ENCODE data around the gene XKR3.

XKR3 gene

GRCh38 chr22:16781764-16782329, 43.4 kb downstream of the XKR3 start:
- TF ChIP-seq, protein P1, sequence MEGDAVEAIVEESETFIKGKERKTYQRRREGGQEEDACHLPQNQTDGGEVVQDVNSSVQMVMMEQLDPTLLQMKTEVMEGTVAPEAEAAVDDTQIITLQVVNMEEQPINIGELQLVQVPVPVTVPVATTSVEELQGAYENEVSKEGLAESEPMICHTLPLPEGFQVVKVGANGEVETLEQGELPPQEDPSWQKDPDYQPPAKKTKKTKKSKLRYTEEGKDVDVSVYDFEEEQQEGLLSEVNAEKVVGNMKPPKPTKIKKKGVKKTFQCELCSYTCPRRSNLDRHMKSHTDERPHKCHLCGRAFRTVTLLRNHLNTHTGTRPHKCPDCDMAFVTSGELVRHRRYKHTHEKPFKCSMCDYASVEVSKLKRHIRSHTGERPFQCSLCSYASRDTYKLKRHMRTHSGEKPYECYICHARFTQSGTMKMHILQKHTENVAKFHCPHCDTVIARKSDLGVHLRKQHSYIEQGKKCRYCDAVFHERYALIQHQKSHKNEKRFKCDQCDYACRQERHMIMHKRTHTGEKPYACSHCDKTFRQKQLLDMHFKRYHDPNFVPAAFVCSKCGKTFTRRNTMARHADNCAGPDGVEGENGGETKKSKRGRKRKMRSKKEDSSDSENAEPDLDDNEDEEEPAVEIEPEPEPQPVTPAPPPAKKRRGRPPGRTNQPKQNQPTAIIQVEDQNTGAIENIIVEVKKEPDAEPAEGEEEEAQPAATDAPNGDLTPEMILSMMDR (IDR thresholded peaks at IDR 0.05), result no peak

DNA sequence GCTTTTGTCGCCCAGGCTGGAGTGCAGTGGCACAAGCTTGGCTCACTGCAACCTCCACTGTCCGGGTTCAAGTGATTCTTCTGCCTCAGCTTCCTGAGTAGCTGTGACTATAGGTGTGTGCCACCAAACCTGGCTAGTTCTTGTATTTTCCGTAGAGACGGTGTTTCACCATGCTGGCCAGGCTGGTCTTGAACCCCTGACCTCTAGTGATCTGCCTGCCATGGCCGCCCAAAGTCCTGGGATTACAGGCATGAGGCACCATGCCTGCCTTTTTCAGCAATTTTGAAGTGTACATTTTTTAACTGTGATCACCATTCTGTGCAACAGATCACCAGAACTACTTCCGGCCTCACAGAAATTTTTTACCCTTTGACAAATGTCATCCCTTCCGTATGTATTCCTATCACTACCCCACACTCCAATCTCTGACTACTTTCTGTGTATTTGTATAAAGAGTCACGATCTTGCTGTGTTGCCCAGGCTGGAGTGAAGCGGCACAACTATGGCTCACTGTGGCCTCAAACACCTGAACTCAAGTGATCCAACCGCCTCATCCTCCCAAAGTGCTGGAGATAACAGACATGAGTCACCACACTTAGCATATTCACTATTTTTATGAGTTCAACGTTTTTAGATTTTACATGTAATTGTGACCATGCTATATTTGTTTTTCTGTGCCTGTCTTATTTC, 44.0 kb downstream of the XKR3 start:
- TF ChIP-seq, protein P1 (IDR thresholded peaks at IDR 0.05), result no peak

- TF ChIP-seq, protein P1 (IDR thresholded peaks at IDR 0.05), result no peak
Measured at GRCh38 chr22:16777284-16777924, 47.8 kb downstream of the XKR3 start.

DNA sequence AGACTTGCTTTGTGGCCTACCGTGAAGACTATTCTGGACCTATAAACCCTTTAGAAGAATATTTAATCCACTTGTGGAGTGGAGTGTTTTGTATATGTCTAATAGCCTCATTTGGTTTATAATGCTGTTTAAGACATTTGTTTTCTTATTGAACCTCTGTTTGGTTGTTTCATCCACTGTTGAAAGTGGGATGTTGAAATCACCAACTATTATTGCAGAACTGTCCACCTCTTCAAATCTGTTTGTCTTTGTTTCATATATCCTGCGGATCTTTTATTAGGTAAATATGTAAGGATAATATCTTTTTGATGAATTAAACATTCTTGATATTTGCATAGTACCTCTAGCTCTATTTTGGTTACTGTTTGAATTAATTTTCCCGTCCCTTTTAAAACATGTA, 49.1 kb downstream of the XKR3 start:
- TF ChIP-seq, protein P1 (IDR thresholded peaks at IDR 0.05), result no peak

GRCh38 chr22:16774911-16775500, 50.2 kb downstream of the XKR3 start:
- TF ChIP-seq, protein P1 (IDR thresholded peaks at IDR 0.05), result no peak
